Psoas muscle (tissue), 8 donors: Measurements from ENCODE around the gene DOCK3. TPM values are rescaled to one million over a fixed set of nuclear protein-coding genes. Genes with fewer than 3 reads are reported as not detected.

Source experiments
- ATAC-seq, 4 donors: fragments of 200-7000 bp; cut with Tn5 transposase; one replicate each; pipeline ENCODE4 v1.9.1; 2020; ENCODE audit warnings: moderate library complexity in 3 of 4, mild to moderate bottlenecking in 2 of 4
- DNase-seq, 2 donors: peaks; one replicate each; pipeline ENCODE4 v3.0.0-alpha.2; 2020
- H3K27ac ChIP-seq: fragments of 200-600 bp; one replicate; pipeline ENCODE4 v1.8.0; 2022
- H3K27me3 ChIP-seq, 3 donors: fragments of 200-600 bp in 1 of 3; one replicate each; pipeline versions ENCODE4 v1.6.1 to v1.8.0; 2013 to 2022; ENCODE audit warnings: low read length in 2 of 3, mild to moderate bottlenecking in 2 of 3, moderate library complexity in 1 of 3; ENCODE audit not compliant: insufficient read depth in 3 of 3
- H3K36me3 ChIP-seq, 2 donors: fragments of 200-600 bp in 1 of 2; one replicate each; pipeline versions ENCODE4 v1.6.1 to v1.8.0; 2013 to 2022; ENCODE audit warnings: low read depth in 1 of 2, mild to moderate bottlenecking in 1 of 2, moderate library complexity in 1 of 2; ENCODE audit not compliant: insufficient read depth in 1 of 2
- H3K4me1 ChIP-seq: fragments of 200-600 bp; one replicate; pipeline ENCODE4 v1.8.0; 2022
- H3K4me3 ChIP-seq: fragments of 200-600 bp; one replicate; pipeline ENCODE4 v1.8.0; 2022; ENCODE audit warnings: mild to moderate bottlenecking
- H3K9me3 ChIP-seq: fragments of 200-600 bp; one replicate; pipeline ENCODE4 v1.8.0; 2022
- WGBS, 3 donors: extraction: QIAGEN DNeasy Blood & Tissue Kit; methylation state at CpG; one replicate each; pipeline versions ENCODE4 v1.1.6 to v1.1.7; 2013; 5-methylcytosine and 5-hydroxymethylcytosine counted together
- intact Hi-C, 2 donors: fragments of 100-400 bp; cut with DNase I; formaldehyde crosslinking; loops; one replicate each; pipeline versions ENCODE4 v1.11.0 to v1.14.2; 2022
- polyA plus RNA-seq, 3 donors: library from polyadenylated mRNA; stranded (reverse); fragments of 200-250 nt; gene quantifications; one replicate each; pipeline ENCODE4 v1.2.3, GENCODE V29; 2013
- total RNA-seq, 4 donors: library from RNA; stranded (reverse); fragmentation: NEBNext Ultra II Directional in 2 of 4; extraction: Animal tissue kit (Norgen Biotek cat#: 25700) in 2 of 4; gene quantifications; one replicate each; pipeline versions ENCODE4 v1.2.1 to v1.2.4, GENCODE V29; 2021 to 2023
- TF ChIP-seq, protein P1 (sequence below): fragments of 200-600 bp; IDR thresholded peaks from one replicate; pipeline ENCODE4 v1.8.0; 2022; ENCODE audit warnings: antibody characterized with exemption
- donor health status: healthy with polysubstance abuse.
- donor health status: DM: no; HTN: no; CAD: no; lungs with moderate emphysema.
- donor health status: Bipolar disorder and iron deficiency.
- donor health status: healthy.
- donor health status: DM: yes; HTN: yes; CAD: no.
- donor health status: DM: no; HTN: no; CAD: no.
- donor health status: DM: no; HTN: no; CAD: no.
- donor health status: DM: yes; HTN: yes; CAD: no.

DOCK3 gene
- total and polyA plus RNA-seq, 7 donors: 0.01 to 0.91 (median 0.87) TPM

DNA sequence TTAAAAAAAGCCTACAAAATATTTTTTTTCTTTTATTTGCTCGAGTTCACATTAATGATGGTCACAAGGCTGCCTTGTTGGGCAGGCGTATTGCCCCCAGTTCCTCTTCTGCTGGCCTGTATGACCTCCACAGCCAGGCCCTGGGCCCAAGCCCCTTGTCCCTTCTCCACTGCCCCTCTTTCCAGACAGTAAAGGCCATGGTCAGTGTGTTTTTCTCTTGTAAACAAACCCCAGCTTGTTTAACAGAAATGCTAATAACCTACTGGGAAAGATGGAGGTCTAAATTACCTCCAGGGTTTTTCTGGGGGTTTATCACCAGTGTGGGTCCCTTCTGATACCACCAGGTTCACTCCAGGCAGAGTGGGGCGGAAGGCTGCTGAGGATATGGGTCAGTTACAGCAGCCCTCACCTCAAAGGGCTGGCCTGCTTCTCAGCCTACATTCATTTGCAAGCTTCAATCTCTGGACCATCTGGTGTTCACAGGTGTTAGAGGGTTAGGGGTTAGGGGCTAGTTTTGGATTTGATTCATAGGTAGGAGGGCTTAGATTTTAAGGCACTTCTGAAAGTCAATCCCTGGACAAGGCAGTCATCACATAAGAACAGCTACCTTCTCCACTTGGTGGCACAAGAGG, 708.3 kb downstream of the DOCK3 start:
- no peak for ATAC-seq
- WGBS, 3 donors: 88 to 97% (median 93%) methylated on average over 3 of the region's 3 CpGs
- no peak overlapping the region for H3K4me3 ChIP-seq
- no peak for DNase-seq
- no peaks in the 10 kb centered on the region for H3K27me3 ChIP-seq
- peaks cover 17% of the 10 kb centered on the region for H3K4me1 ChIP-seq
- peaks cover 0 to 6% of the 10 kb centered on the region in 2 donors for H3K36me3 ChIP-seq
- intact Hi-C loops: loop anchor here in 1 of 2 donors (10.0 kb wide), 1 partner anchor 768 kb away; the partner anchor contains the start of genes CISH and MAPKAPK3
- H3K9me3 ChIP-seq: no peaks in the 10 kb centered on the region
- TF ChIP-seq, protein P1, sequence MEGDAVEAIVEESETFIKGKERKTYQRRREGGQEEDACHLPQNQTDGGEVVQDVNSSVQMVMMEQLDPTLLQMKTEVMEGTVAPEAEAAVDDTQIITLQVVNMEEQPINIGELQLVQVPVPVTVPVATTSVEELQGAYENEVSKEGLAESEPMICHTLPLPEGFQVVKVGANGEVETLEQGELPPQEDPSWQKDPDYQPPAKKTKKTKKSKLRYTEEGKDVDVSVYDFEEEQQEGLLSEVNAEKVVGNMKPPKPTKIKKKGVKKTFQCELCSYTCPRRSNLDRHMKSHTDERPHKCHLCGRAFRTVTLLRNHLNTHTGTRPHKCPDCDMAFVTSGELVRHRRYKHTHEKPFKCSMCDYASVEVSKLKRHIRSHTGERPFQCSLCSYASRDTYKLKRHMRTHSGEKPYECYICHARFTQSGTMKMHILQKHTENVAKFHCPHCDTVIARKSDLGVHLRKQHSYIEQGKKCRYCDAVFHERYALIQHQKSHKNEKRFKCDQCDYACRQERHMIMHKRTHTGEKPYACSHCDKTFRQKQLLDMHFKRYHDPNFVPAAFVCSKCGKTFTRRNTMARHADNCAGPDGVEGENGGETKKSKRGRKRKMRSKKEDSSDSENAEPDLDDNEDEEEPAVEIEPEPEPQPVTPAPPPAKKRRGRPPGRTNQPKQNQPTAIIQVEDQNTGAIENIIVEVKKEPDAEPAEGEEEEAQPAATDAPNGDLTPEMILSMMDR: no peak
- no peak overlapping the region for H3K27ac ChIP-seq

DNA sequence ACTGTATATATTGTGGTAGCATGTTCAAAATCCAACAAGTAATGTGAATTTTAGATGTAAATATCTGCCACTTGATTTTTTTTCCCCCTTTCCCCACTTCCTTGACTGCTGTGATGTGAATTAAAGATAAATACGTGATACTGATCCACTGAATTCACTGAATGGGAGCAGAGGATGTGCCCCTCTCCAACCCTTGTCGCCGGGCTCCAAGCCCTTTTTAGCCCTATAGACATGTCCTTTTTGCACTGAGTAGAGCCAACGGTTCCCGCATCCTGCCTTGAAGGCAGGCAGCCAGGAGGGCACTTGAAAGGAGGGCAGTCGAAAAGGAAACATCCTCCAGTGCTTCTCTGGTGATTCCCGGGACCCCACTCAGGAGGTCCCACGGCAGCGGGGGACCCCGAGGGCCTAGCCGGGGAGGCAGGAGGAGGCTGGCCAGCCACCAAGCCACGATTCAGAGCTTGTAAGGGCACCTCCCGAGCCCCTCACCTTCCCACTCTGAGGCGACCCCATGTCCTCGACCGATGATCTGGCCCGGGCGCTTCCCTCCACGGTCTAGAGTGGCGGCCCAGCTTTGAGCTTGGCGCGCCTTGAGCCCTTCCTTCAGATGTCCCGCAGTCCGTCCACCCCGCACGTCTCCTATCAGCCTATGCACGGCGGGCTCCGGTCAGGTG, 709.5 kb downstream of the DOCK3 start:
- TF ChIP-seq, protein P1: no peak
- ATAC-seq (peak; percentile 25 to 60 (median 38)), DNase-seq (no peak)
- intact Hi-C loops: loop anchor here in 1 of 2 donors (10.0 kb wide), 1 partner anchor 769 kb away; the partner anchor contains the start of genes CISH and MAPKAPK3
- Histone ChIP-seq H3K4me1 (peaks cover 17% of the 10 kb centered on the region), H3K4me3 (peak overlapping the region; percentile 70), H3K36me3 (peaks cover 2 to 17% of the 10 kb centered on the region in 2 donors), H3K9me3 (no peaks in the 10 kb centered on the region), H3K27me3 (no peaks in the 10 kb centered on the region), H3K27ac (peak overlapping the region; percentile 86)
- WGBS, 3 donors: 0 to 1% (median 1%) methylated on average over 28 to 29 of the region's 29 CpGs

DNA sequence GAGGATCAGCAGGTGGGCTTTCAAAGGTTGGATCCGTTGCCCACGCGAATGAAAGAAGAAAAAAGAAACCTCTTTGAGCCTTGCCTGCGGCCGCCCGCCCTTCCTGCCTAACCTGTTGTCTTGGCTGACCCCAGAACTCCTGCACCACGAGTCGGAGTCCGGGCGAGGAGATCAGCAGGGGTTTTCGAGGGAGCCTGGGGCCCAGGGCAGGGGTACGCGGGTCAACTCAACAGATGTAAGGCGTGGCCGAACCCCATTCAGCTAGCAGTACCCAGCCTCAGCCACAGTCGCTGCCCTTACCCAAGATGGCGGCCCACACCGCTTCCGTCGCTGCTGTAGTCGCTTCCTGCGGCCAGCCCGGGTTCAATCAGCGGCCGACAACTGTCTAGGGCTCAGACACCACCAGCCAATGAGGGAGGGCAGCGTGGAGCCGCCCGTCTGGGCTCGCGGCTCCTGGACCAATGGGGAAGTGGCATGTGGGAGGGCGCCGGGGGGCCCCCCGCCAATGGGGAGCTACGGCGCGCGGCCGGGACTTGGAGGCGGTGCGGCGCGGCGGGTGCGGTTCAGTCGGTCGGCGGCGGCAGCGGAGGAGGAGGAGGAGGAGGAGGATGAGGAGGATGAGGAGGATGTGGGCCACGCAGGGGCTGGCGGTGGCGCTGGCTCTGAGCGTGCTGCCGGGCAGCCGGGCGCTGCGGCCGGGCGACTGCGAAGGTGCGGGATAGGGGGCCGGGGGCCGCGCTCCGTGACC, 710.2 kb downstream of the DOCK3 start, which contains the start of gene MANF:
Gene MANF, plus strand, starts transcription at position 566 of the 748 bp plus-strand sequence. Its CDS starts 52 bp downstream, at position 618.
- TF ChIP-seq, protein P1: no peak
- intact Hi-C loops: loop anchor here (5.0 to 10.0 kb wide), 2 partner anchors 287 to 770 kb away; partner anchors contain the start of genes CISH (in 1 of the 2), MAPKAPK3 (in 1 of the 2) and TEX264 (in 1 of the 2)
- Histone ChIP-seq H3K27me3 (no peaks in the 10 kb centered on the region), H3K4me1 (peaks cover 23% of the 10 kb centered on the region), H3K36me3 (peaks cover 3 to 17% of the 10 kb centered on the region in 2 donors), H3K27ac (peak within 1 kb of the TSS; percentile 86), H3K4me3 (peak within 1 kb of the TSS; percentile 70), H3K9me3 (no peaks in the 10 kb centered on the region)
- DNase-seq (peak; percentile 98 to 99), ATAC-seq (peak; percentile 98 to 99 (median 99))
- WGBS, 3 donors: 0 to 1% (median 0%) methylated on average over 43 to 65 of the region's 65 CpGs

DNA sequence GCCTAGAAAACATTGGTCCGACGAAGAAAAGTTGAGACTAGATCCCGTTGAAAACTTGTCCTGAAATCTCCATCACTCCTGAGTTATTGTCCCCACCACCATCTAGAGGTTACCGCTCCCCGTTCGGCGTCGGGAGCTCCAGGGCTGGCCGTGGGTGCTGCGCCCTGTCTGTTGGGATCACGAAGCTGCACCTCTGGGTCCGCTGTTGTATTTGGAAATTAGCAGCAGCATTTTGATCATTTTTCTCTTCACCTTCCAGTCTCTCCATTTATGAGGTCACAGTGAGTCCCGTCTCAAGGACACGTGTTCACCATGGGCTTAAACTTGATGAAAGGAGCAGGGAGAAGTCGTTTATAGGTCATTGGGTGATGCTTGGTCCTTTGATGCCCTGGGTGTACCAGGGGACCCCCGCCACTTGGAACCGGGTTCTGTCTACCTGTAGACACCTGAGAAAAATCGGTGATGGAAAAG, 710.9 kb downstream of the DOCK3 start:
- TF ChIP-seq, protein P1: no peak
- peaks cover 30% of the 10 kb centered on the region for H3K4me1 ChIP-seq
- H3K27me3 ChIP-seq: no peaks in the 10 kb centered on the region
- no peak for ATAC-seq
- intact Hi-C loops: loop anchor here (5.0 to 10.0 kb wide), 2 partner anchors 287 to 771 kb away; partner anchors contain the start of genes CISH (in 1 of the 2), MAPKAPK3 (in 1 of the 2) and TEX264 (in 1 of the 2)
- no peaks in the 10 kb centered on the region for H3K9me3 ChIP-seq
- H3K27ac ChIP-seq: peak overlapping the region; percentile 86
- DNase-seq: no peak
- peaks cover 3 to 17% of the 10 kb centered on the region in 2 donors for H3K36me3 ChIP-seq
- peak overlapping the region; percentile 70 for H3K4me3 ChIP-seq
- 3 to 6% (median 4%) methylated on average over 18 of the region's 18 CpGs for WGBS, 3 donors
